NCI-H1694 treated with DMSO at 0.1 percent for 48 hours (cell line): ENCODE measurements around the gene C19orf81.

Experiments
- DNase-seq: peaks from one replicate; lab custom pipeline; 2025; lab: John Stamatoyannopoulos, UW

Gene C19orf81

DNA sequence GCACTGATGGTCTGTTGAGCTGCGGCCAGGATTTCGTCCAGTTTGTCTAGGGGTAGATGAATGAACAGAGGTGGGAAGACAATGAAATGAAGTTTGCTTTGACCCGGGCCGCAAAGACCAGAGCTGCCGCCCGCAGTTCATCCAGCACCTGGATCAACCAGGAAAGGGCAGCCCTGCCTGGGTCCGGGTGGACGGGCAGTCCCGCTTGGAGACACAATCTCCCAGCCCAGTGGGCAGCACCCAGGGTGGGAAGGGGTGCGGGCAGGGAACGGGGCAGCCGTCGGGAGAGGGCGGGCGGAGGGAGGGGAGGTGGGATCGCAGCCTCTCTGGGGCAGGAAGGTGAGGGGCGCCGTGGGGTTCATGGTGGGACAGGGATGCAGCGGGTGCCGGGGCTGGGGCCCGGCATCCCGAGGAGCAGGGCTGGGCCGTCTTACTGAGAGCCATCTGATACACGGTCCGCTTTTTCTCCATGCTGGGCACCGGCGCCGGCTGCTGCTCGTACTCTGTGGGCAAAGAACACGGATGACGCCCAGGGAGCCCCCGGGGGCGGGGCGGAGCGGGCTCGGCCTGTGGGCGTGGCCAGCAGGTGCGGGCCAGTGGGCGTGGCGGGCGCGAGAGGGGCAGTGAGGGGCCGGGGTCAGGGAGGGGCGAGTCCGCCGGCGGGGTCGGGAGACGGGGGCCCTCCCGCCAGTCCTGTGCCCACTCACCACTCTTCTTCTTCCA lies 37.2 kb downstream of the C19orf81 start:
- no peak for DNase-seq

DNA sequence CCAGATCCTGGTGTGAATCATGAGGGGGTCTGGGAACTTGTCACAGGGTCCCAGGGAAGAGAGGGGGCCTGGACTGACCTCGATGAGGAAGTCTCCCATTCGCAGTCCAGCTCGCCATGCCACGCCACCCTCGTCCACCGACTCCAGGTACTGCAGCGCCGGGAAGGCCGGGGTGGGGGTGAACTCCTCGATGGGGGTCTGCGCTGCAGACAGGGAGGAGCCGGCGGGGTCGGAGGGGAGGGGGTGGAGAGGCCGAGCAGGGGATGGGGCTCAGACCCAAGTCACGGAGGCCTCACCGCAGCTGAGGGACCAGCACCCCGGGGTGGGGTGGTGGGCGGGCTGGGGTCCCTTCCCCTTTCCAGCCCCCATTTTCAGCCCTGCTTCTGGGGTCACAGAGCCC lies 39.5 kb downstream of the C19orf81 start:
- no peak for DNase-seq

DNA sequence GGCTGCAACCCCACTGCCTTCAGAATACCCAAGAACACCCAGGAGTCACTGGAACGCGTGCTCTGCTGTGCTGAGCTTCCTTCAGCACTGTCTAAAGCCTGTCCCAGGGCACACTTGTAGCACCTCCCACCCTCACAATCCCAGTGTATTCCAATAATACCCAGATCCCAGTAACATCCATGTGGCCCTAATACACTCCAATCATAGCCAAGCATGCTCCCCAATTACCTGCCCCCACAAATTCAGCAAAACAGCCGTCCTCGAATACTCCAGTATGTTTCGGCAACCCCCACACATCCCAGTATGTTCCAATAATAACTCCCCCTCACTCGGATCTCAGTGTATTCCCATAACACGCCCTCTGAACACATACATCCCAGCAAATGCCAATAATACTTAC lies 41.2 kb downstream of the C19orf81 start:
- no peak for DNase-seq

DNA sequence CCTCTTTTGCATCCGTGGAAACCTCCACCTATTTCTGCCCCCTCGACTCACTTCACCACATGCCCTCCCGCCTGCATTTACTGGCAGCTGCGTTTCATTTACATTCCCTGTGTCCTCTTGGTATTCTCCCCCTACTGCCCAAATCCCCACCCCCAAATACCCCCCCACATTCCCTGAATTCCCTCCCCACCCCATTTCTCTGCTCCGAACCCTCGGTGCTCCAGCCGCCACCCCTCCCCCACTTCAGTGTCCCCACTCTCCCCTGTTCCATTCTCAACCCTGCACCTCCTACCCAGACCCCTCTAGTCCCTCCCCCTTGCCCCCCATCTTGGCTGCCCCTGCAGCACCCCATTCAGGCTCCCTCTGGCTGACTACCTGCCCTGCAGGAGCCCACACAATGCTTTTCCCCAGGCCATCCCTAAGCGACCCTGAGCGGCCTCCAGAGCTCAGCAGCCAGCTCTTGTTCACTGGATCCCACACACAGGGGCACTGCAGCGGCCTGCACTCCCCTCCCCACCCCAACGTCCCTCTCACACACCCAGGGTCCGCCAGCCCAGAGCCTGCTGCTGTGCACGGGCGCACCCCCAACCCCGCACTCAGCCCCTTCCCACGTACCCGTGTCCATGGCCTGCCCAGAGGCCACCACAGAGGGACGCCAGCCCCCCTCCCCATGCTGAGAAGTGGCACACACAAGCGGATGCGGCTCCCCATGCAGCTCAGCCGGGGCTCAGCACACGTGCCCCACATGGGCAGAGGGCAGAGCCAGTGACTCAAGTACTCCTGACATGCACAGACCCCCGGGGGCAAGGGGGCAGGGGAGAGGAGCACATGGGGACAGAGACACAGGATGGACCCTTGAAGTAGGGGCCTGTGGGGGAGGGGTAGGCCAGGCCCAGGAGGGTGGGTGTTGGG lies 44.1 kb downstream of the C19orf81 start:
- DNase-seq, result no peak

DNA sequence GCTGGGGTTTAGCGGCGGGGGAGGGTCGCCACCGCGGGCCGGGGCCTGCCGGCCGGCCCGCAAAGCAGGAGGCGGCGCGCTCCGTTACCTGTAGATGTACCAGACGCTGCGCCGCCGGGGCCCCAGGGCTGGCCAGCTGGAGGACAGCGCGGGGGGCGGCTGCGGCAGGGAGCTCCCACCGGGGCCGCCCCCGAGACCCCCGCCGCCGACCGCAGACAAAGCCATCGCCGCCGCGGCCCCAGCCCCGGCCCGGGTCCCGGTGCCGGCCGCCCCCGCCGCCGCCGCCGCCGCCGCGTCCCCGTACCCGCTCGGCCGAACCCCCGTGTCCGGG lies 45.5 kb downstream of the C19orf81 start:
- no peak for DNase-seq

DNA sequence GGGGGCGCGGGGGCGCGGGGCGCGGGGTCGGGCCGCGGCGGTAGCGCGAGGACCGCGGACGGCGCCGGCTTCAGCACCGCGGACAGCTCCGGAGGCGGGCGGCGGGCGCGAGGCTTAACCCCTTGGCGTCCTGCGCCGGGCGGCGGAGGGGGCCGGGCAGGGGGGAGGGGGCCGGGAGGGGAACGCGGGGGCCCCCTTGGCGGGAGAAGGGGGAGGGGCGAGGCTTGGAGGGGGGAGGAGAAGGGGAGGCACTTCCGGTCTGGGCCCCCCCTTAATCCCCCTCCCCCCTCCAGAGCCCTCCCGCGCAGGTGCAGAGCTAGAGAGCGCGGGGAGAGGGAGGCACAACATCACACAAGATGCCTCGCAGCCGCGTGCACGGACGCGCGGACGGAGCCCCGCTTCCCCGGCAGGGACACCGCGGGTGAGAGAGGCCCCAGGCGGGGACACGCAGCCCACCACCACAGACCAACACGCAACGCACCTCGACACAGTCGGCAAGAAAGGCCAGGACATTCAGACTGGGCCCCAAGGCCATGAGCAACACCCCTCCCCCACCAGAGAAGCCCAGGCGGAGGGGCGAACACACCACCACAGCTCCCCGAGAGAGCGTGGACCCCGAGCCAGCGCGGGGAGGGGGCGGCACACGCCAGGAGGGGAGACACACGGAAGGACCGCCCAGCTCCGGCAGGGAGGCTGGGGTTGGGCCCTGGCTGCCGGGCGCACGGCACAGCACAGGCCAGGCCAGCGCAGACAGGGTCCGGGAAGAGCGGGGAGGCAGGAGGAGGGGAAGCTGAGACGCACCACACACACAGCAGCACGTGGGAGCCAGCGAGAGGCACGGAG lies 46.2 kb downstream of the C19orf81 start:
- DNase-seq, result no peak

DNA sequence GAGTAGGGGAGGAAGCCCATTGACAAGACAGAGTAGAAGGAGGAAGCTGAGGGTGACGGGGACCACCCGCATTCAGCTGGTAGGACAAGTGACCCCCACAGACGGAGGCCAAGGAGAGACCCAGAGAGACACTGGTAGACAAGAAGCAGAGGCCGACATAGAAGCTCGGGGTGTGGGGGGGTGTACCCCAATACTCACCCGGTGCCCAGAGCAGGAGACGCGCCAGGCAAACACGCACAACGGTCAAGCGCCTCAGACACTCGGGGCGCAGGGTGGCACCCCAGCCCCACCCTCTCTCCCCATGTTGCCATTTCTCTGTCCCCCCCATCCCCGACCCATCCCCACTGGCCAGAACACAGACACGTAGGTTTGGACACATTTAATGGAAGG lies 46.8 kb downstream of the C19orf81 start:
- DNase-seq, result no peak

DNA sequence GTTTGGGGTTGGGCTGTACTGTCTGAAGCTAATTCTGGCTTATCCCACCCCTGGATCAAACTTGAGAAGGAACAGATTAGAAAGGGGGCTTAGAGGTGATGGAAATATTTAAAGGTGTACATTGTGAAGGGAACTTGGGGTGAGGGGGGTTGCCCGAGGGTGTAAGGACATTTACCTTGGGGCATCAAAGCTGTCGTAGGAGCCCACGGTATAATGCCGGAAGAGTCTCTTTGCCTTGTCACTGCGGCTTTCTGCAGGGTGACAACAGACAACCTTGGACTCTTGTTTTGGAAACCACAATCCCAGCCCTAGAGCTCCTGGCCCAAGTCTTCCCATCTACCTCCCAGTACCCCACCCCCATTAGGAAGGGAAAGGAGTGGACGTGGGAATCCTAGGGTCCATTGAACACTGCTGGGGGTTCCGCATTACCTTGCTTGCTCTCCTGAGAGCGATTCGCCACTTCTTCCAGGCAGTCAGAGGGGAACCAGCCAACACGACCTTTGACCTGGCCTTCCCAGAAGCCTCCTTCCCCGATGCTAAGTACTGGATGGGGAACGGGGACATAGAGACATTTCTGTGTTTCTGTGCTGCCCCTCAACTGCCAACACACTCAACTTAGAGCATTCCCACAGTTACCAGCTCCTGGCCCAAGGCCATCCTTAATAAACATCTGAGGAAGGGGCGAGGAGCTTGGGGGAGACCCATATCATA lies 48.3 kb downstream of the C19orf81 start:
- no peak for DNase-seq

DNA sequence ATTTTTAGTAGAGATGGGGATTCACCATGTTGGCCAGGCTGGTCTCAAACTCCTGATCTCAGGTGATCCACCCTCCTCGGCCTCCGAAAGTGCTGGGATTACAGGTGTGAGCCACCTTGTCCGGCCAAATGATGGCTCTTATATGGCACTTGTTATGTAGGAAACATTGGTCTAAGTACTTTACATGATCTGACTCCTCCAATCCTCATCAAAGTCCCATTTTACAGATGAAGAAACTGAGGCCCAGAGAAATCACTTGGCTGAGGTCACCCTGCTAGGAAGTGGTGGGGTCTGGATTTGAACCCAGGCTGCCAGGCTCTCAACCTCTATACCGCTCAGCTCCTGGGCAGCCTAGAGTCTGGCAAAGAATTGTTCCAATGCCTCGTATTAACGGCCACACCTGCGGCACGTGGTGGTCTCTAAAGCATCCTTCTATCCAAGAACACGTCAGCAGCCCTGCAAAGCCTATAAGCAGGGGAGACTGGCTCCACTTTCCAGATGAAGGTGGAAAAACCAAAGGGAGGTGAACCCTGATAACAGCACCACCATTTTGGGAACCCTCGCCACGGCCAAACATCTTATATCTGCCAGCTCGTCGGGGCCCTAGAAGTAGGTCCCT lies 52.2 kb downstream of the C19orf81 start:
- DNase-seq, result no peak

DNA sequence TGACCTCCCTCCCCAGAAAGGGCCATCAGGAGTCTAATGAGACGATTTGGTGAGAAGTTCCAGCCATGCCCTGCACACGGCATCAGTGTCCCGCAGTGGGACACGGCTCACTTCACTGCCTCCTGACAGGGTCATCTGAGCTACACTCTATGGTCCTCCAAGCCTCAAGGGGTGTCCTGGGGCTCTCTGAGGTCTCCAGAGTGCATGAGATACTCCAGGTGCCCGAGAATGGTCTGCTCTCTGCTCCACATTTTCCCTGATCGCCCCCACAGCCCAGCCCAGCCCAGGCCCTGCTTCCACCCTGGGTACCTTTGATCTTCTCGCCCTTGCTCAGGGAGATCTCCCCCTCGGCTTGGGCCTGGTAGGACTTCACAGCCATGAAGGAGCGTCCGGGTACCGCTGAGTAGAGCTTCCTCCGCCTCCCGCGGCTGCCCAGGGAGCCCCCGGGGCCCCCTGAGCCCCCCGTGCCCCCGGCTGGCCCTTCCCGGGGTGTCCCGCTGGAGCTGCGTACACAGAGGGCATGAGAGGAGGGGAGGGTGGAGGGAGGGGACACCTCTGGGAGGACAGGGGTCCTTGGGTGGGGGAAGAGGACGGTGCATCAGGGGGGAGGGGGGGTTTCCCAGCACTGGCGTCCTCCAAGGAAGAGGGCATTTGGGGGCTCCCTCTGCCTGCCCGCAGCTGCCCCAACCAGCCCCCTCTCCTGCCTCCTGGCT lies 53.1 kb downstream of the C19orf81 start:
- no peak for DNase-seq

DNA sequence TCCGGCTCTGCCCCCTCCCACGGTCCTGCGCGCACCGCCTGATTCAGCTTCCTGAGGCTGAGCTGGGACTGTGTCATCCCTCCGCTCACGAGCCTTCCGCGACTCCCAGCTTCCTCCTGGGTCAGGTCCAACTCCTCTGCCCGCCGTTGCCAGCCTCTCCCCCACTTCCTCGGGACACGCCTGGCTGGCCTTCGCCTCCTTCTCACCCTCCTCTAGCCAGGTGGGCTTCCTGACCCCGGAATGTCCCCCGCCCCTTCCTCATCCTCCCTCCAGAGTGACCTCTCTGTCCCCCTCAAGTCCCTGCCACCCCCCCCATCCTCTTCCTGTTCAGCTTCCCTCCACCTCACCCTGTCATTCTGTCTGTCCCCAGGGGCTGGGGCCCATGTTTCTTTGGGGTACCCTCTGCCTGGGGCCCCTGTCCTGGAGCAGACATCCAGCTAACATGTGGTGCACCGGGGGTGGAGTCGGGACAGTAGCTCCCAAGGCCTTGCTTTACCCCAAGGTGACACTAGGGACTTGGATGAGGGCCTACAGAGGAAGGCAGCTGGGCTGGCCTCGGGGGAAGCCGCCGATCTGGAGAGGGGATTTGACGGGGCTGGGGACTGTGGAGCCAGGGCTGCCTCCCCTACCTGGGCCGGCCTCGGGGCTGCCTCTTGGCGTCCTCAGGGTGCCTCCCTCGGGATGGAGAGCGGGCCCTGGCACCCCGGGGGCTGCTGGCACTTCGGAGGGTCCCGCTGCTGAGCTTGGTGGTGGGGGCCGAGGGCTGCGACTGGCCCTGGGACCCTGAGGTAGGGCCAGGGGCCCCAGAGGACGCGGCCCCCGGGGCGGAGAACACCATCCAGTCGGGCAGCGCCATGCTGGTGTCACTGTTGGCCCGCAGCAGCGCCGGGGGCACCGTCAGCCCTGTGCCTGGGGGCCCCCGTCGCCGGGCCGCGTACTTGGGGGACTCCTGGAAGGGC lies 53.9 kb downstream of the C19orf81 start:
- DNase-seq, result peak; percentile 12

DNA sequence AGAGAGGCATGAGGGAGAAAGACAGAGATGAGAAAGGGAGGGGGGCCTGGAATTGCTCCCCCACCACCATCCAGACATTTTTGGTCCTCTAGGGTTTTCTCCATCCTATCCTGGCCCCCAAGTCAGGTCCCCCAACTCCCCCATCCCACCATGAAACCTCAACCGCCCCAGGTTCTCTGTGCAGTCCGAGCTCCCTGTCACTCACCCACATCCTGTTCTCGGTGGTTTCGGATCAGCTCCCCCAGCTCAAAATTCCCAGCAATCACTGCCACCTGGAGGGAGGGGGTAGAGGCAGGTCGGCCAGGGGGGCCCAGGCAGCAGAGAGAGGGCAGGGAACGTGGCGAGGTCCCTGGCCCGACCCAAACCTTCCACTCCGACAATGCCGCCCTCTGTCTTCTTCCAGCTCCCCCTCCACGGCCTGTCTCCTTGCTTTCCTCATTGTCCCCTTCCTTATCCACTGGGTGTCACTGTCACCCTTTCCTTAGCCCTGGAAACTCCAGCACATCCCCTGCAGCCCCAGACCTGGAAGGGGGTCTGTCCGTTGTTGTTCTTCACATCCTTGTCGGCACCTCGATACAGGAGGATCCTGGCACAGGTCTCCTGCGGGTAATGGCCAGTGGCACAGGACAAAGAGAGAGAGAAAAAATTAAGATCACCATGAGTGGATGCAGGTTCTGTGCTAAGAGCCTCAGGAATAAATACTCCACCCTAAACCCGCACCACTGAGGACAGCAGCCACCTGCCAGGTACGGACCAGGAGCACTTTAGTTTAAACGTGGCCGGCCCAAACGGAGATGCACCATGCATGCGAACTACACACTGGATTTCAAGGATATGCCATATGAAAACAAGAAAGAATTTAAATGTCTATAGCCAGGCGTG lies 54.9 kb downstream of the C19orf81 start:
- peak; percentile 20 for DNase-seq

DNA sequence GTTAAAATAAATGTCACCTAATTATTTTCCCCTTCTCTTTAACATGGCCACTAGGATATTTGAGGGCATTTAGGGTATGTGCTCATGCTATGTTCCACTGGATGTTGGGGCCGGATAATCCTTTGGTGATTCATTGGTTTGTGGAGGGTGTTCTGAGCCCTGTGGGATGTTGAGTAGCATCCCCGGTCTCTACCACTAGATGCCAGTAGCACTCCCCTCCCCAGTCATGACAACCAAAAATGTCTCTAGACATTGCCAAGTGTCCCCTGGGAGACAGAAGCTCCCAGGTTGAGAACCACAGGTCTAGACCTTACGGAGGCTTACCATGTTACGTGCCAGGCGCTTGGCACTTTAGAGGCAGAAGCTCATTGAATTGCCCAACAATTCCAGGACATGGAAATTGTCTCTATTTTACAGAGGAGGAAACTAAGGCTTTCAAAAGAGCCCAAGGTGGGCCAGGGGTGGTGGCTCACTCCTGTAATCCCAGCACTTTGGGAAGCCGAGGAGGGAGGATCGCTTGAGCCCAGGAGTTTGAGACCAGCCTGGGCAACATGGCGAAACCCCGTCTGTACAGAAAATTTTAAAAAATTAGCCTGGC lies 56.3 kb downstream of the C19orf81 start:
- peak; percentile 33 for DNase-seq

DNA sequence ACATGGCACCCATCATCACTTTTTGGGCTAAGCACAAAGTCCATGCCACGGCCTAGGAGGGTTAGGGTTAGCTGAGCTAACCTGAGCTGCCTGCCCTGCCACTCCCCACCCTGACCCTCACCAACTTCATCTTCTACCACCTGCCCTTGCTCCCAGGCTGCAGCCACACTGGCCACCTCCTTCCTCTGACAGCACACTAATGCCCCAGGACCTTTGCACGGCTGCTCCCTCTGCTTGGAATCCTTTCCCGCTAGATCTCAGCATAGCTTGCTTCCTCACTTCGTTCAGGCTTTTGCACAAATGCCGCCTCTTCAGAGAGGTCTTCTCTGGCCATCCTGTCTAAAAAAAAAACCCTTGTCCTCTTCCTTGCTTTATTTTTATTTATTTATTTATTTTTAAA lies 57.1 kb downstream of the C19orf81 start:
- DNase-seq, result no peak

DNA sequence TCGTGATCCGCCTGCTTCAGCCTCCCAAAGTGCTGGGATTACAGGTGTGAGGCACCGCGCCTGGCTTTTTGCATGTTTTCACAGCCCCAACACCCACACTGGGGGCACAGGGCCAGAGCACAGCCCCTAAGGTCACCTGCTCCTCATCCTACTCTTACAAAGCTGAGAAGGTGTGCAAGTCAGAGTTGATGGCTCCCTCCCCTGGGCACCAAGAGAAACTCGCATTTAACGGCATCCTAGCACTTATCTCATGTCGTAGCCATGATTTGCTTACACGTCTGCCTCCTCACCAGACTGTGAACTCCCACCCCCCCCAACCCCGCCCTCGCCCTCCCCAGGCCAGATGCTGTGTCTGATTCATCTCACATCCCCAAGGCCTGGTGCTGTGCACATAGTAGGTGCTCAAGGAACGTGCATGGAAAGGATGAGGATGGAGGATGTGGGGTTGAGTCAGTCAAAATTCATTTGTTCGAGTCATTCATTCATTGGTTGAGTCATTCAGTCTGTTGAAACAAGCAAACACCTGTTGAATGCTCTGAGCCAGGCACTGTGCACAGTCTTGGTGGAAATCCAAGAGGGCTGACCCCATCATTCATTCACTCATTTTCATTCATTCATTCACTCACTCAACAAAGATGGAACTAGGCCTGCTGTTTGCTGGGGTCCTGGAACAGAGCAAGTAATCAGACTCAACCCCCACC lies 59.1 kb downstream of the C19orf81 start:
- no peak for DNase-seq
